ENCODE data around the gene SLC20A1. TPM values are rescaled to one million over a fixed set of nuclear protein-coding genes. Genes with fewer than 3 reads are reported as not detected.

SLC20A1 gene
- total RNA-seq, 4 donors from 2014 or later = 6.9 to 85.7 (median 9.2) TPM

DNA sequence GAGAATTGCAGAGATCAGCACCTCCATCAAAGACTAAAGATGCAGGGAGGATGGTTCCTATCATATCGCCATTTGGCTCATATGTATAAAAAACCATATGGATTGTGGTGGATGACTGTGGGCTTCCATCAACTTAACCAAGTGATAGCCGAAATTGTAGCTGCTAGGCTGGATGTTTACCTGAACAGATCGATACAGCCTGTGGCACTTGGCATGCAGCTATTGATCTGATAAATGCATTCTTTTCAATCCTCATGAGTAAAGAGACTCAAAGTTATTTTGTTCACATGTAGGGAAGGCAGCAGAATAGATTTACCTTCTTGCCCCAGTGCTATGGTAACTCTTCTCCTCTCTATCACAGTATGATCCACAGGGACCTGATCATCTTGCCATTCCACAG, 42.8 kb upstream of the SLC20A1 start:
- intact Hi-C loops (cut with DNase I; ENCODE audit: low total_unique reads) (no loop called here), in situ Hi-C loops (cut with MboI; ENCODE audit: low sequenced_read_pairs in 4 of 4) (loop anchor here in 2 of 4 donors (5.0 to 25.0 kb wide), 4 partner anchors 84 to 334 kb away; no protein-coding TSS in a partner anchor)
- no peak overlapping the region for H3K4me3 ChIP-seq
- no peaks in the 10 kb centered on the region for H3K9me3 ChIP-seq
- H3K4me1 ChIP-seq = peaks cover 0 to 3% of the 10 kb centered on the region in 2 donors
- no peak overlapping the region for H3K27ac ChIP-seq
- H3K27me3 ChIP-seq = no peaks in the 10 kb centered on the region
- ATAC-seq (no peak), DNase-seq (no peak)
- TF ChIP-seq, protein P1, sequence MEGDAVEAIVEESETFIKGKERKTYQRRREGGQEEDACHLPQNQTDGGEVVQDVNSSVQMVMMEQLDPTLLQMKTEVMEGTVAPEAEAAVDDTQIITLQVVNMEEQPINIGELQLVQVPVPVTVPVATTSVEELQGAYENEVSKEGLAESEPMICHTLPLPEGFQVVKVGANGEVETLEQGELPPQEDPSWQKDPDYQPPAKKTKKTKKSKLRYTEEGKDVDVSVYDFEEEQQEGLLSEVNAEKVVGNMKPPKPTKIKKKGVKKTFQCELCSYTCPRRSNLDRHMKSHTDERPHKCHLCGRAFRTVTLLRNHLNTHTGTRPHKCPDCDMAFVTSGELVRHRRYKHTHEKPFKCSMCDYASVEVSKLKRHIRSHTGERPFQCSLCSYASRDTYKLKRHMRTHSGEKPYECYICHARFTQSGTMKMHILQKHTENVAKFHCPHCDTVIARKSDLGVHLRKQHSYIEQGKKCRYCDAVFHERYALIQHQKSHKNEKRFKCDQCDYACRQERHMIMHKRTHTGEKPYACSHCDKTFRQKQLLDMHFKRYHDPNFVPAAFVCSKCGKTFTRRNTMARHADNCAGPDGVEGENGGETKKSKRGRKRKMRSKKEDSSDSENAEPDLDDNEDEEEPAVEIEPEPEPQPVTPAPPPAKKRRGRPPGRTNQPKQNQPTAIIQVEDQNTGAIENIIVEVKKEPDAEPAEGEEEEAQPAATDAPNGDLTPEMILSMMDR (IDR thresholded peaks at IDR 0.05 in 4 of 5, conservative IDR thresholded peaks at IDR 0.05 in 1 of 5) = no peak
- no peak for TF ChIP-seq POLR2A (IDR thresholded peaks at IDR 0.05)
- no peaks in the 10 kb centered on the region for H3K36me3 ChIP-seq

DNA sequence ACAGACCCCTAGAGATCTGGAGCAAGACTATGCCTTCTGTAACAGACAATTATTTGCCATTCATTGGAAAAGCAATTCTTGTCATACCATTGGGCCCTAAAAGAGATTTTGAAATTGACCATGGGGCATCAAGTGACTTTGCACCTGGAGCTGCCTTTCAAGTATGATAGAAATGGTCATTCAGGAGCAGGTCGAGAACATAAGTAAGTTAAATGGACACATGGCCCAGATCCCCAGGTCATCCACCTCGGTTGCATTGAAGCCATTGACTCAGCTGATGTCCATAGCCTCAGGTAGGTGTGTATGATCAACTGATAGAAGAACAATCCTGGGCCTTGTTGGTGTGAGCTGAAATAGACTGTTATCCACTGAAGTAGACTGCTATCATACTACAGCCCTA, 42.0 kb upstream of the SLC20A1 start:
- DNase-seq = no peak
- ATAC-seq = no peak
- Histone ChIP-seq H3K36me3 (no peaks in the 10 kb centered on the region), H3K27ac (no peak overlapping the region), H3K9me3 (no peaks in the 10 kb centered on the region), H3K27me3 (no peaks in the 10 kb centered on the region), H3K4me1 (peaks cover 0 to 3% of the 10 kb centered on the region in 2 donors), H3K4me3 (no peak overlapping the region)
- TF ChIP-seq, protein P1 (IDR thresholded peaks at IDR 0.05 in 4 of 5, conservative IDR thresholded peaks at IDR 0.05 in 1 of 5) = no peak
- TF ChIP-seq POLR2A (IDR thresholded peaks at IDR 0.05) = no peak
- in situ Hi-C loops (cut with MboI; ENCODE audit: low sequenced_read_pairs in 4 of 4) = loop anchor here in 2 of 4 donors (5.0 to 25.0 kb wide), 4 partner anchors 84 to 334 kb away; no protein-coding TSS in a partner anchor
- intact Hi-C loops (cut with DNase I; ENCODE audit: low total_unique reads) = no loop called here

DNA sequence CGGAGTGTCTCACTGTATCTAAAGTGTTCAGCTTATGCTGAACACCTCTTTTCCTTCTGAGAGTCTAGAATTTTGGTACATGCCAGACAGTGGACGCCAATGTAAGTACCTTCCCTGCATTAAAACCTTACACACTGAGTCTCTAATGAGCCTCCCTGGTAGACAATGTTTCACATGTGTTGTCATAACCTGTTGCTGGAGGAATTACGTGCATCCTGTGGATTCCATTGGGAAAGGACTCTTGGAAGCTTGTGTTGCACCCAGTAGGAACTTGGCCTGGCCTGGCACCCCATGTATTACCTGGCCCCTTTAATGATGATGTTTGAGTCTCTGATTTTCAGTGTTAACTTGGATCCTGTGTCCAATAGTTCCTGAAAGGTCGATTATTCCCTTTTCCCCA, 40.8 kb upstream of the SLC20A1 start:
- no peak for ATAC-seq
- no peaks in the 10 kb centered on the region for H3K27me3 ChIP-seq
- intact Hi-C loops (cut with DNase I; ENCODE audit: low total_unique reads) = no loop called here

DNA sequence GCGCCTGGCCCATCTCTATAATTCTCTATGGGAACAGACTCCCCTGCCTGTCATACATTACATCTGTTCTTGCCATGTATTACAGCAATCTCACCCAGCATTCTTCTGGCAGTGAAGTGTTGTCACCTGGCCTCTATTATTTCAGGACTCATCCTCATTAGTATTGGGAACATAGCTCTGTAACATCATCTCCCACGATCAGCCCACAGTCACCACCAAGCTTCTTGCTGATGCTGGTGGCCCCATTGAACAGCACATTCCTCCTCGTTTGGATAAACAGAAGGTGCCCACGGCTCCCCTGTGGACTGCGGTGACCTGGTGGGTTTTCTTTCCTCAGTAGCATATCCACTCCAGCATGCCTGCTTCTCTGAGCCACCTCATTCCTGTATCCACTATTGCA, 39.8 kb upstream of the SLC20A1 start:
- H3K9me3 ChIP-seq = no peaks in the 10 kb centered on the region
- ATAC-seq = no peak
- no peaks in the 10 kb centered on the region for H3K36me3 ChIP-seq
- H3K27ac ChIP-seq = no peak overlapping the region
- intact Hi-C loops (cut with DNase I; ENCODE audit: low total_unique reads) = no loop called here
- in situ Hi-C loops (cut with MboI; ENCODE audit: low sequenced_read_pairs in 4 of 4) = loop anchor here in 1 of 4 donors (25.0 kb wide), 1 partner anchor 331 kb away; no protein-coding TSS in a partner anchor
- no peaks in the 10 kb centered on the region for H3K27me3 ChIP-seq
- no peak overlapping the region for H3K4me3 ChIP-seq
- TF ChIP-seq, protein P1 (IDR thresholded peaks at IDR 0.05 in 4 of 5, conservative IDR thresholded peaks at IDR 0.05 in 1 of 5) = no peak
- no peak for TF ChIP-seq POLR2A (IDR thresholded peaks at IDR 0.05)
- H3K4me1 ChIP-seq = no peaks in the 10 kb centered on the region
- DNase-seq = no peak

More for the DNA sequence above, 40.8 kb upstream of the SLC20A1 start:
- H3K4me3 ChIP-seq = no peak overlapping the region
- no peaks in the 10 kb centered on the region for H3K9me3 ChIP-seq
- no peak overlapping the region for H3K27ac ChIP-seq
- TF ChIP-seq, protein P1 (IDR thresholded peaks at IDR 0.05 in 4 of 5, conservative IDR thresholded peaks at IDR 0.05 in 1 of 5) = no peak
- no peak for TF ChIP-seq POLR2A (IDR thresholded peaks at IDR 0.05)
- no peaks in the 10 kb centered on the region for H3K36me3 ChIP-seq
- no peaks in the 10 kb centered on the region for H3K4me1 ChIP-seq
- DNase-seq = no peak
- in situ Hi-C loops (cut with MboI; ENCODE audit: low sequenced_read_pairs in 4 of 4) = loop anchor here in 2 of 4 donors (5.0 to 25.0 kb wide), 4 partner anchors 82 to 332 kb away; no protein-coding TSS in a partner anchor

DNA sequence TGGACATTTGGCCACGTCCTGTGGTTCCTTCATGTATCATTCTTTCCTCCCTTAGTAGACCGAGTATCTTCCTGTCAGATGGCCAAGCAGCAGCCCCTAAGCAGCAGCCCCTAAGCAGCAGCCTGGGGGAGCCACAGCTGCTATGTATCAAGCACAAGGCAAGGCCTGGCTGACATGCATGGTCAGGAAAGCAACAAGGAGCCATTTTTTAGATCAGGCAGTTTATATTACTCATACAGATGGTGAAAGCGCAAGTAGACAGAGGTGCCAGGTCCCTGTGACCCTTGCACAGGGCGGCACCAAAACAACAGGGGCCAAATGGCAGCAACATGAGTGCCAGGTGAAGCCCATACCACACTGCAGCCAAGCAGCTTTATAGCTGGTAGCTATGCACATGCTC, 39.2 kb upstream of the SLC20A1 start:
- in situ Hi-C loops (cut with MboI; ENCODE audit: low sequenced_read_pairs in 4 of 4) (loop anchor here in 1 of 4 donors (25.0 kb wide), 1 partner anchor 331 kb away; no protein-coding TSS in a partner anchor), intact Hi-C loops (cut with DNase I; ENCODE audit: low total_unique reads) (no loop called here)
- ATAC-seq (no peak), DNase-seq (no peak)
- TF ChIP-seq, protein P1 (IDR thresholded peaks at IDR 0.05 in 4 of 5, conservative IDR thresholded peaks at IDR 0.05 in 1 of 5) = no peak
- TF ChIP-seq POLR2A (IDR thresholded peaks at IDR 0.05) = no peak
- Histone ChIP-seq H3K27me3 (no peaks in the 10 kb centered on the region), H3K4me3 (no peak overlapping the region), H3K9me3 (no peaks in the 10 kb centered on the region), H3K4me1 (no peaks in the 10 kb centered on the region), H3K27ac (no peak overlapping the region), H3K36me3 (no peaks in the 10 kb centered on the region)

All from gastrocnemius medialis (tissue), 4 donors.